PC-9 (cell line): Measurements from ENCODE around the gene USP38. TPM values are rescaled to one million over a fixed set of nuclear protein-coding genes. Genes with fewer than 3 reads are reported as not detected.

Source experiments
- BruUV-seq: library from RNA; stranded (reverse); fragments of 400-500 nt; replicated peaks from 2 replicates; lab custom pipeline; 2021; lab: Mats Ljungman, UMichigan
- CTCF ChIA-PET: fragments of 300-600 bp; sonication (Branson Sonifier 250); formaldehyde crosslinking; loops from one replicate; lab custom pipeline; 2022; ENCODE audit warnings: antibody characterized with exemption; lab: Charles Lee
- POLR2A ChIA-PET: fragments of 300-600 bp; sonication (Branson Sonifier 250); formaldehyde crosslinking; loops from one replicate; lab custom pipeline; 2022; ENCODE audit warnings: antibody characterized with exemption; ENCODE audit not compliant: unreplicated experiment; lab: Charles Lee
- DNase-seq, 2 experiments: peaks; one replicate each; pipeline versions ENCODE4 v3.0.0 to v3.0.0-alpha.2; 2015 to 2022; ENCODE audit warnings: mixed read lengths in 1 of 2
- H2AFZ ChIP-seq: fragments of 200-600 bp; sonication (generic); 2 replicates; pipeline ENCODE4 v1.8.1; 2017; ENCODE audit warnings: antibody characterized with exemption
- H3F3A ChIP-seq: fragments of 200-600 bp; sonication (generic); 2 replicates; pipeline ENCODE4 v1.8.1; 2017; ENCODE audit warnings: antibody characterized with exemption, mild to moderate bottlenecking, low read depth; ENCODE audit not compliant: insufficient read depth
- H3K27ac ChIP-seq: fragments of 200-600 bp; sonication (generic); 2 replicates; pipeline ENCODE4 v1.6.1; 2016; ENCODE audit warnings: mixed run types
- H3K27me3 ChIP-seq: fragments of 200-600 bp; sonication (generic); 2 replicates; pipeline ENCODE4 v1.6.1; 2016; ENCODE audit warnings: low read depth, mixed run types; ENCODE audit not compliant: insufficient read depth
- H3K36me3 ChIP-seq: fragments of 200-600 bp; sonication (generic); 2 replicates; pipeline ENCODE4 v1.6.1; 2016; ENCODE audit warnings: low read depth, mixed run types
- H3K4me1 ChIP-seq: fragments of 200-600 bp; sonication (generic); replicated peaks from 2 replicates; pipeline ENCODE4 v1.6.1; 2016; ENCODE audit warnings: mixed run types; ENCODE audit not compliant: insufficient read depth
- H3K4me2 ChIP-seq: fragments of 200-600 bp; sonication (generic); 2 replicates; pipeline ENCODE4 v1.6.1; 2017; ENCODE audit warnings: mixed run types
- H3K4me3 ChIP-seq: fragments of 200-600 bp; sonication (generic); 2 replicates; pipeline ENCODE4 v1.6.1; 2016; ENCODE audit warnings: mixed run types
- H3K79me2 ChIP-seq: fragments of 200-600 bp; sonication (generic); 2 replicates; pipeline ENCODE4 v1.6.1; 2017; ENCODE audit warnings: low read depth, mixed run types
- H3K9me2 ChIP-seq: fragments of 200-600 bp; sonication (generic); 2 replicates; pipeline ENCODE4 v1.8.1; 2017; ENCODE audit warnings: mild to moderate bottlenecking; ENCODE audit not compliant: insufficient read depth
- H3K9me3 ChIP-seq: fragments of 200-600 bp; sonication (generic); 2 replicates; pipeline ENCODE4 v1.8.1; 2016; ENCODE audit warnings: low read depth; ENCODE audit not compliant: insufficient read depth
- H4K20me1 ChIP-seq: fragments of 200-600 bp; sonication (generic); 2 replicates; pipeline ENCODE4 v1.8.1; 2017; ENCODE audit not compliant: insufficient read depth
- EZH2 ChIP-seq: fragments of 200-600 bp; sonication (generic); IDR thresholded peaks from 2 replicates; pipeline ENCODE4 v1.8.0; 2017; ENCODE audit warnings: antibody characterized with exemption, low read depth
- intact Hi-C: fragments of 100-400 bp; cut with micrococcal nuclease; formaldehyde crosslinking; loops from one replicate; pipeline ENCODE4 v1.10.0; 2022; ENCODE audit not compliant: unreplicated experiment
- total RNA-seq: library from RNA; stranded (reverse); gene quantifications from 2 replicates; pipeline ENCODE4 v1.2.3, GENCODE V29; 2021
- TF ChIP-seq, protein P1 (sequence below): fragments of 200-600 bp; sonication (generic); conservative IDR thresholded peaks from 2 replicates; pipeline ENCODE4 v1.6.1; 2017; ENCODE audit warnings: mixed run types, antibody characterized with exemption, mild to moderate bottlenecking, moderate library complexity

Gene USP38
- total RNA-seq, 1 experiment from 2014 or later: 11.9 TPM

DNA sequence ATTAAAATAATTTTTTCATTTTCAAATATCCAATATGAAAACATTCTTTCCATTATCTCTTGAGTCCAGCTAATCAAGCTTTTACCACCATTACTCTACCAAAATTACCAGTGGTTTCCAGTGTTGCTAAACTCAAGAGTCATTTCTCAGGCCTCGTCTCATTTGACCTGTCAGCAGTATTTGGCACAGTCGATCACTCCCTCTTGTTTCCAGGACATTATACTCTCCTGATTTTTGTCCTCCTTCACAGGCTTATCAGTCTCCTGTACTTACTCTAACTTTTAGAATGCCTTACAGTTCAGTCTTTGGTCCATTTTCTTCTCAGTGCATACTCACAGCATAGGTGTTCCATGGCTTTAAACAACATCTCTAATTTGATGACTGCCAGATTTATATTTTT is 11.6 kb downstream of the USP38 start:
- Histone ChIP-seq H3K4me1 (no peaks in the 10 kb centered on the region), H4K20me1 (no peaks in the 10 kb centered on the region), H3K4me3 (no peak overlapping the region), H3K36me3 (peaks cover 20% of the 10 kb centered on the region), H3K27ac (no peak overlapping the region), H3K27me3 (no peaks in the 10 kb centered on the region), H3K9me2 (no peaks in the 10 kb centered on the region), H3K9me3 (no peaks in the 10 kb centered on the region), H3K4me2 (no peak overlapping the region), H3K79me2 (peaks cover 3% of the 10 kb centered on the region; the same call in 1 of the 2 replicates), H3F3A (no peaks in the 10 kb centered on the region), H2AFZ (no peak overlapping the region)
- intact Hi-C loops: no loop called here
- no TSS peak for BruUV-seq
- ChIA-PET CTCF (no interaction called here), POLR2A (no interaction called here)
- DNase-seq: no peak
- no peak for TF ChIP-seq EZH2
- TF ChIP-seq, protein P1, sequence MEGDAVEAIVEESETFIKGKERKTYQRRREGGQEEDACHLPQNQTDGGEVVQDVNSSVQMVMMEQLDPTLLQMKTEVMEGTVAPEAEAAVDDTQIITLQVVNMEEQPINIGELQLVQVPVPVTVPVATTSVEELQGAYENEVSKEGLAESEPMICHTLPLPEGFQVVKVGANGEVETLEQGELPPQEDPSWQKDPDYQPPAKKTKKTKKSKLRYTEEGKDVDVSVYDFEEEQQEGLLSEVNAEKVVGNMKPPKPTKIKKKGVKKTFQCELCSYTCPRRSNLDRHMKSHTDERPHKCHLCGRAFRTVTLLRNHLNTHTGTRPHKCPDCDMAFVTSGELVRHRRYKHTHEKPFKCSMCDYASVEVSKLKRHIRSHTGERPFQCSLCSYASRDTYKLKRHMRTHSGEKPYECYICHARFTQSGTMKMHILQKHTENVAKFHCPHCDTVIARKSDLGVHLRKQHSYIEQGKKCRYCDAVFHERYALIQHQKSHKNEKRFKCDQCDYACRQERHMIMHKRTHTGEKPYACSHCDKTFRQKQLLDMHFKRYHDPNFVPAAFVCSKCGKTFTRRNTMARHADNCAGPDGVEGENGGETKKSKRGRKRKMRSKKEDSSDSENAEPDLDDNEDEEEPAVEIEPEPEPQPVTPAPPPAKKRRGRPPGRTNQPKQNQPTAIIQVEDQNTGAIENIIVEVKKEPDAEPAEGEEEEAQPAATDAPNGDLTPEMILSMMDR: no peak

- peaks cover 15% of the 10 kb centered on the region for H3K36me3 ChIP-seq
- no peak overlapping the region for H3K27ac ChIP-seq
- no peaks in the 10 kb centered on the region for H3K9me2 ChIP-seq
- no TSS peak for BruUV-seq
- intact Hi-C loops: no loop called here
- H3F3A ChIP-seq: no peaks in the 10 kb centered on the region
- H3K9me3 ChIP-seq: no peaks in the 10 kb centered on the region
- TF ChIP-seq, protein P1: no peak
- no peak for TF ChIP-seq EZH2
- no peak overlapping the region for H3K4me2 ChIP-seq
- POLR2A ChIA-PET: no interaction called here
- no peaks in the 10 kb centered on the region for H3K4me1 ChIP-seq
- CTCF ChIA-PET: no interaction called here
- no peaks in the 10 kb centered on the region for H3K79me2 ChIP-seq
- no peaks in the 10 kb centered on the region for H4K20me1 ChIP-seq
- no peak for DNase-seq
- H3K4me3 ChIP-seq: no peak overlapping the region
- H3K27me3 ChIP-seq: no peaks in the 10 kb centered on the region
- no peak overlapping the region for H2AFZ ChIP-seq
Observed at GRCh38 chr4:143199503-143199902, 14.8 kb downstream of the USP38 start.

GRCh38 chr4:143202824-143203223 is 18.1 kb downstream of the USP38 start:
- POLR2A ChIA-PET: interaction anchor here (0.5 kb wide), 1 partner anchor 216 kb away, joined by 3 read pairs; no protein-coding TSS in a partner anchor
- H3K79me2 ChIP-seq: no peaks in the 10 kb centered on the region
- no TSS peak for BruUV-seq
- H3K9me3 ChIP-seq: no peaks in the 10 kb centered on the region
- no peak overlapping the region for H3K4me2 ChIP-seq
- H3F3A ChIP-seq: no peaks in the 10 kb centered on the region
- no peaks in the 10 kb centered on the region for H4K20me1 ChIP-seq
- TF ChIP-seq, protein P1: peak; percentile 53
- TF ChIP-seq EZH2: no peak
- no peaks in the 10 kb centered on the region for H3K27me3 ChIP-seq
- intact Hi-C loops: loop anchor here (1.0 to 10.0 kb wide), 3 partner anchors 134 to 352 kb away; partner anchors contain the start of gene GAB1
- H3K4me3 ChIP-seq: no peak overlapping the region
- H3K4me1 ChIP-seq: no peaks in the 10 kb centered on the region
- H3K36me3 ChIP-seq: peaks cover 15% of the 10 kb centered on the region
- no peak overlapping the region for H3K27ac ChIP-seq
- CTCF ChIA-PET: no interaction called here
- DNase-seq: no peak
- no peaks in the 10 kb centered on the region for H3K9me2 ChIP-seq
- H2AFZ ChIP-seq: no peak overlapping the region
